Activated T-helper 1 cell treated with anti-CD3 and anti-CD28 coated beads, Interleukin-2, amount 50 U/mL, for 16 hours (primary cell): Measurements from ENCODE around the gene PMFBP1.

Experiments used
- DNase-seq, 2 donors: peaks; one replicate each; pipeline ENCODE4 v3.0.0-alpha.2; 2020; ENCODE audit warnings: low read depth in 1 of 2, low spot score in 1 of 2

The PMFBP1 gene

GRCh38 chr16:72187551-72187950, 15.6 kb upstream of the PMFBP1 start:
- DNase-seq = no peak

GRCh38 chr16:72182976-72183375, 11.0 kb upstream of the PMFBP1 start:
- no peak for DNase-seq

GRCh38 chr16:72179204-72179970, 7.4 kb upstream of the PMFBP1 start:
- no peak for DNase-seq

- no peak for DNase-seq
Observed at GRCh38 chr16:72174726-72175125, 2.8 kb upstream of the PMFBP1 start.

GRCh38 chr16:72173997-72174396, 2.0 kb upstream of the PMFBP1 start:
- DNase-seq = no peak

- DNase-seq = no peak
Observed at GRCh38 chr16:72171236-72171635, 719 bp downstream of the PMFBP1 start.

GRCh38 chr16:72169708-72170107, 2.2 kb downstream of the PMFBP1 start:
- no peak for DNase-seq

GRCh38 chr16:72168365-72168764, 3.6 kb downstream of the PMFBP1 start:
- no peak for DNase-seq

GRCh38 chr16:72166954-72167561, 4.9 kb downstream of the PMFBP1 start:
- no peak for DNase-seq

- DNase-seq = no peak
Observed at GRCh38 chr16:72166151-72166550, 5.8 kb downstream of the PMFBP1 start.

GRCh38 chr16:72164691-72165090, 7.3 kb downstream of the PMFBP1 start:
- no peak for DNase-seq

GRCh38 chr16:72162105-72162692, 9.8 kb downstream of the PMFBP1 start:
- DNase-seq = no peak

- DNase-seq = no peak
Observed at GRCh38 chr16:72159801-72160200, 12.2 kb downstream of the PMFBP1 start.

GRCh38 chr16:72159386-72159785, 12.6 kb downstream of the PMFBP1 start:
- no peak for DNase-seq

- no peak for DNase-seq
Observed at GRCh38 chr16:72149676-72150464, 22.1 kb downstream of the PMFBP1 start.

- no peak for DNase-seq
Observed at GRCh38 chr16:72142476-72142875, 29.5 kb downstream of the PMFBP1 start.

GRCh38 chr16:72139908-72140307, 32.0 kb downstream of the PMFBP1 start:
- no peak for DNase-seq

- no peak for DNase-seq
Observed at GRCh38 chr16:72138064-72138572, 33.8 kb downstream of the PMFBP1 start.

- DNase-seq = no peak
Observed at GRCh38 chr16:72137380-72138063, 34.4 kb downstream of the PMFBP1 start.

GRCh38 chr16:72134507-72134906, 37.4 kb downstream of the PMFBP1 start:
- DNase-seq = no peak

GRCh38 chr16:72132726-72133125, 39.2 kb downstream of the PMFBP1 start:
- no peak for DNase-seq
